Ramos (cell line): Measurements from ENCODE around the gene PARP11.

ENCODE experiments used
- in situ Hi-C: fragments of 300-500 bp; cut with MboI; formaldehyde crosslinking; loops from one replicate; pipeline ENCODE4 v1.14.3; 2022; ENCODE audit warnings: low sequenced_read_pairs; ENCODE audit not compliant: unreplicated experiment

The PARP11 gene

DNA sequence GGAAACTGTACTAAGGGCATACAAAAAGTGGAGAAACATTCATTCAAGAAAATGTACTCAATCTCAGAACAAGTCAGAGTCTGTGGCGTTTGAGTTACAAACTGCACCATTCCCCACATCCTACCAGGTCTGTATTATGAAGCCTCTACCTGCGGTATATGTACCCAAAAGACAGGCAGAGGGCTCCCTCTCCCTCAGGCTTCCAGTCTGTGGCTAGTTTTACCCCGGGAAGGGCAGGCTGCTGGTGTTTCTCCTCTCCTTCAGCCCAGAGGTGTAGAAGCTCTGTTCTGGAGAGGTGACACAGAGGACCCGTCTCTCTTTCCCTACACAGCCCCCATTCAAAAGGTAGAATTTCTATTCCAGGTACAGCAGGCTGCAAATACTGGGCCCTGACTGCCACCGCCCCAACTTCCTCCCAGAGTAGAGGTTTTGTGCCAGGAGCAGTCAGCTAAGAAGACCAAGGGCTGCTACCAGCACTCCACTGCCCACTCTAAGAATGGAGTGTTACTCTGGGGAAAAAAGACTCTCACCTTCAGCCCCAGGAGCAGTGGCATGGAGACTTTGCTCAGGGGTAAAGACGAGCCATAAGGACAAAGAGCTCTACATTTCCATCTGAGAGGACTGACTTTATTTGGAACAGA is 39.4 kb downstream of the PARP11 start:
- in situ Hi-C loops: no loop called here

DNA sequence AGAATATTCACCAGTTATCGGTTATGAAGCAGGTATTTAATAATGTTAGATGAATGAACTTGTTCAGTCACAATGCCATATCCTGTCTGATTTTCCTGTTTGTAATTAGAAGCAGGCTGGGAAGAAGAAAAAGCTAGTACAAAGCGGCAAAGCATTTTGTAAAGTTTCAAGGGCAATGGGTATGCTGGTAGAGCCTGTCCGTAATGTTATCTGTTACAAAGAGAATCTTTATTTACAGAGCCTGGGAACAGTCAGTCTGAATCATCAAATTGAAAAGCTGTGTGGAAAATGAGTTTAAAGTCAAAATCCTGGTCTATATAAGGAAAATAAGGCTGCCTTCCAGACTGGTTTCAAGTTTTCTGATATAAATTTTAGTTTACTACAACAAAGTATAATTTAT is 40.5 kb downstream of the PARP11 start:
- in situ Hi-C loops: no loop called here

DNA sequence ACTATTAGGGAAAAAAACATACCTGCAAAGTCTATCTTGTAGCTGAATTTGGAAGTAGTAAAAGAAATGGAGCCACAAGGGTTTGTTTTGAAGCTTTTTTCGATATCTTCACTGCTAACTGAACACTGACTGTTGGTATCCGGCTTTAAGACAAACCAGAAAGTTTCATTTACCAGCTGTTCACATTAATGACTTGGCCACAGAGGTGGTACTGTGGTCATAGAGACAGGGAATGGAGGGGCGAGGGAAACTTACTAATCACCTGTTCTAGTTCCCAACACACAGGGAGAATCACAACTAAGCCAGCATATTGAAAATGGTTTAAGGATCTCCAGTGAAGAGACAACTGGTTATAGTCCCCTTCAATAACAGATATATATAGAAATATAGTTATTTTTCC is 44.3 kb downstream of the PARP11 start:
- in situ Hi-C loops: no loop called here

DNA sequence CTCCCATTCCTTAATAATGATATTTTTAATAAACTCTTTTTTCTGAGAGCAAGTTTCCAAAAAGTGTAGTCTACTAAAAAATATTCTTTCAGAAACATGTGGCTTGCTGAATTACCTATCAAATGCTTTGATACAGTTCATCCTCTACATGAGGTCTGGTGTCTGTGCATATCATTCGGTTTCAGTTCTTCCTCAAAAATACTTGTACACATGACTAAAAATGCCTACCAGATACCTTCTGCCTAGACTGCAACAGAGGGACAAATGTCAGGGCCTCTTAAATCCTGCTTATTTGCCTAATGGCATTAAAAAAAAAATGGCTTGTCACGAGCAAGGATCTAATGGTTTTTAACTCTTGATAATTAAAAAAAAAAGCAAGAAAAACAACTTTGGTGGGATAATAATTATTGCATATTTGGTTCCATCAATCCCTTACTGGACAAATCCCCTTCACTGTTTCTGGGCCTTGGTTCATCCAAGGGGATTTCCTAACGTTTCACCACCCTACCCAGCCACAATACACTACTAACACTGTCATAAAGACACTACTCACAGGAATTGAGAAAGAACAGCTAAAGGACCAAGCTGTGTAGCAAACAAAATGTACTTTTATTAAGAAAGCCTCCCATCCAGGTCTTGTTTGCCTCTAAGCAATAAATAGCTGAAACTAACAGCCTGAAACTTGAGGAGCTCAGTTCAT is 45.7 kb downstream of the PARP11 start:
- in situ Hi-C loops: no loop called here

DNA sequence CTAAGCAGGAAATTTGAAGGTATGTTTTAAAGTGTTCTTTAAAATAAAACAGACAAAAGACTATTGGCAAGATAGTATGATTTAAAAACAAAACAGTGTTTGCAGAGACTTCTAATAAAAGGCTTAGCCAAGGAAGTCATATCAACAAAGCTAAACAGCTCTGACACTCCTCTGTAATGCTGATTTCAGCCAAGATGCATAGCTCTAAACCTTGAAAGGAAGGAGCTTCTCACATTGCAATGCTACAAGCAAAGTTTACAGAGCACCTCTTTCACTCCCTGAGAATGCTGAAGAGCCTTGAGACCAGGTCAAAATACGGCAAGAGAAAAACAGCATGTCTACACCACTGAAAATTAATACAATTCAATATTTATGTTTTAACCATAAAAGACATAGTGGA is 51.8 kb downstream of the PARP11 start:
- in situ Hi-C loops: no loop called here

DNA sequence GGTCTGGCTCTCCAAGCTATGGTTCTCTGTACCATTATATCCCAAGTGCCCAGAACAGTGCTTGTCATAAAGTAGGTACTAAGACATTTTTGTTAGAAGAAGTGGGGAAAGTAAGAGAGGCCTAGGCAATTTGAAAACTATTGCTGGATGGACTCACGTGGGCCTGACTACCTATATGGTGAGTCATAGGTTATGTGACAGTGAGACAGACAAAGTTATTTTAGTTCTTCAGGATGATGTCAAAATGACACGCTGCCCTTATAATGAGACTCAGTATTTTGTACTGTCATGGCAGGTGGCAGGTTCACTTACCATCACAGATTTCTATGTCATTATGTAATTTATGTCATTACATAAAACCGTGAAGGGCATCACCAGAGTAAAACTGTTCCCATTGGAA is 53.1 kb downstream of the PARP11 start:
- in situ Hi-C loops: no loop called here

DNA sequence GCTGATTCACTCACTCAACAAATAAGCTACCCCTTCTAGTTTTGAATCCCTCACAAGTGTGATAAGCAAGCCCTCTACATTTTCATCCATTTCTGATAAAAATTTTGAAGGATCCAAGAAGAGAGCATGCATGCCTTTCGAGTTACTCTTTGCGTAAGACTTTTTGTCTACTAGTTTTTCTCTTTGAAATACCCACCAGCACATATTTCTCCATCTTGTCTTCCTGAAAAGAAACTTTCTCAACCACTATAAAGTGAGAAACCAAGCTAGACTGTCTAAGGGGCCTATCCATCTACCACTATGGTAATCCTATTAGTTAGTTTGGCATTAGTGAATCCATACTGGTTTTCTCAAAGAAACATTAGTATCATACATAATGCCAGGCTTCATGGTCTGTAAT is 56.9 kb downstream of the PARP11 start:
- in situ Hi-C loops: no loop called here

DNA sequence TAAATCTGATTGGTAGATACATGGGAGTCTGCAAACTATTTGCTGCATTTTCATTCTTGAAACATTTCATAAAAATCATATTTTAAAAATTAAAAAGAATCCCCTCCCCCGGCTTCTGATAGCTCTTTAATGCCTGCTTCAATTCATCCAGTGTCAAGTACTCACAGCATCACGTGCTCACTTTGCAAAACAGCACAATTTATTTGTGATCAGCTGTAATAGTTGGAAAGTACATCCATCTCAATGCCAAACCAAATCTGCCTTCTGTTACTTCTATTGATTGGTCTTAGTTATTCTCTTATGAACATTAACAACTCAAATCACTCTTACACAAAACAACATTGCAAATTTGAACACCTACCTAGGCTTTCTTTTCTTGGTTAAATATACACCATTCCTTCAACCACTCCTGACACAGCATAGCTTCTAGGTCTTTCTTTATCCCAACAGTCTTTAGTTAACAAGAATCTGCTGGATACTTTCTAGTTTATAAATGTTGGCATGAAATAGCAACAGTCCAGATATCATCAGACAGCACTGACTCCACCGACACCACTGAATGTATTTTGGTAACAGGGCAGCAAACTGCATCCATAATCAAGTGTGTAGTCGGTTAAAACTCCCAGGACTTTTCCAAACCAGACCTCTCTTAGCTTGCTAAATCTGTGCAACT is 58.0 kb downstream of the PARP11 start:
- in situ Hi-C loops: no loop called here

DNA sequence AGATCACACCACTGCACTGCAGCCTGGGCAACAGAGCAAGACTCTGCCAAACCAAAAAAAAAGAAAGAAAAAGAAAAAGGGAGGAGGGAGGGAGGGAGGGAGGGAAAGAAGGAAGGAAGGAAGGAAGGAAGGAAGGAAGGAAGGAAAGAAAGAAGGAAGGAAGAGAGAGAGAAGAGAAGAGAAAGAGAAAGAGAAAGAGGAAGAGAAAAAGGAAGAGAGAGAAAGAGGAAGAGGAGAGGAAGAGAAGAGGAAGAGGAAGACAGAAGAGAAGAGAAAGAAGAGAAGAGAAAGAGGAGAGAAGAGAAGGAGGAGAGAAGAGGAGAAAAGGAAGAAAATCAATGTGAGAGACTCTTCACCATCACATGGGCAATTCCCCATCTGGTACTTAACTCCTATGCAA is 62.7 kb downstream of the PARP11 start:
- in situ Hi-C loops: no loop called here

DNA sequence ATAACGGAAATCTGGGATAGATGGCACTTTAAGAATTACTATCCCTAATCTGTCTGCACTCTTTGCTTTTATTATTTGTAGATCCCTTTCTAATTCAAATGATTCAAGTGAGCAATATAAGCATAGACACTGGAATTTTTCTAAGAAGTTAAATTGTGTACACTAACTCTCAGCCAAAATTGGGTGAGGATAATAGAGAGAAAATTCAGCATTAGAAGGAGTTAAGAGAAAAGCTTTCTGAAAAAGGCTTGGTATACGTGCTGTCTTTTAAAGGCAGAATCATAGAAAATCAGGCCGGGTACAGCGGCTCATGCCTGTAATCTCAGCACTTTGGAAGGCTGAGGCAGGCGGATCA is 63.2 kb downstream of the PARP11 start:
- in situ Hi-C loops: no loop called here

DNA sequence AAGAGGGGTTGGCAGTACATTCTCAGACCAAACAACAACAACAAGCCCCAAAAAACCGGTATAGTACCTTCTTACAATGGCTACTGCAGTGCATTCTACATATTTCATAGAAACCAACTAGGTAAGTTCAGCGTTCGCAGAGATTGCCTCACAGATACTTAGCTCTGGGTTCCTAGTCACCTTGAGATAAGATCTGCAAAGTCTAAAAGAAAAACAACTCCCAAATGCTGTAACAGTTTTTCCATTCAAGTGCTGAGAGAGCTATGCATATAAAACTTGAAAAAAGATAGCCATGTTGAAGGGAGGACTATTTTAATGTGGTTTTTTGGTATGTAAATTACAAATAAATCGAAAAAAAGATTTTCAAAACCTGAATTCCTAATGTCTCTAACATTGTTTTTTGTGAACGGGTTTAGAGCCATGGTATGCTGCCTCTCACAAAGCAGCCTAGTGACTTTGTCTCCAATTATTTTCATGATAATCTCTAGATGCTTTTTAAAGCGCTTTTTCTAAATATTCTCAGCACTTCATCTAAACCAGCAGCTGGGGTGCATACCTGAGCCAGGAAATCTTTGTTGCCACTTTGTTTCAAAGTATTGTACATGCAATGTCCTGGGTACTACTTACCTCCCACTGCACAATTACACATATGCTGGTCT is 63.7 kb downstream of the PARP11 start:
- in situ Hi-C loops: no loop called here

DNA sequence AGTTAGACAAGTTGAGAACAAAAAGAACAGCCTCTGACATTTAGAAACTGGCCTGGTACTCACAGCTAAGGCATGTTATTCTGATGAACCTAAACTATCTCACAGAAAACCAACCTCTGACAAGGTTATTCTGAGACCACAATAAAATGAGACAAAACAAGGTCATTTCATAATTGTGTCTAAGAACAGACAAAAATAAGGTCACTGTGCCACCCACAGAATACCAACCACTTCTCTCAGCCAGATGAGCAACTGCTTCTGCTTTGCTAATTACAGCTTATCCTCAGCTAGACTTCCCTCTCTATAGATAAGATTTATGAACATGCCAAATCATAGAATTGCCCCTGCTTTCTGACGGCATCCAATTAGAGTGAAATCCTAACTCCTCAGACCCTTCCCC is 68.1 kb downstream of the PARP11 start:
- in situ Hi-C loops: no loop called here

DNA sequence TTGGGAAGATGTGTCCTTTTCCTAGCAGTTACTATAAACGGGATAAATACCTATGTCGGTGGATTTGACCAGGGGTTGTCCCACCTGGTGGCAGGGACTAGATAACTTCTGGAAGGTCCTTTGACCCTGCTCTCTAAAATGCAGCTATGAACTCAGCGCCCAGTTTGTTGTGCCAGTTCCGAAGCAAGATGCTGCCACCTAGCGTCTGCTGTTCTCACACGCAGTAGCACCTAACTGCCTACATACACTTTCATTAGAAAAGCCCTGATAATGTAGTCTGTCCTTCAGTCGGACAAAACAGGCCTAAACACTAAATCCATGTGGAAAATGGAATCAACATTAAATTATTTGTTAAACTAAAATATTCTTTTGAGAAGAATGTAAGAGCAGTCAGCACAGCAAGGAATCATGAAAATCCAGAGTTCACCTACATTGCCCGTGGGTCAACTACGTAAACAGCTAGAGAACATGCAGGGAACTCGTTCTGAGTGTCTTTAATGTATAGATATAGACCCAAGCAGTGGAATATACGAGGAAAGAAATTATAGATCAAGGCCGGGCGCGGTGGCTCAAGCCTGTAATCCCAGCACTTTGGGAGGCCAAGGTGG is 69.2 kb downstream of the PARP11 start:
- in situ Hi-C loops: loop anchor here (5.0 kb wide), 1 partner anchor 507 kb away; no protein-coding TSS in a partner anchor

DNA sequence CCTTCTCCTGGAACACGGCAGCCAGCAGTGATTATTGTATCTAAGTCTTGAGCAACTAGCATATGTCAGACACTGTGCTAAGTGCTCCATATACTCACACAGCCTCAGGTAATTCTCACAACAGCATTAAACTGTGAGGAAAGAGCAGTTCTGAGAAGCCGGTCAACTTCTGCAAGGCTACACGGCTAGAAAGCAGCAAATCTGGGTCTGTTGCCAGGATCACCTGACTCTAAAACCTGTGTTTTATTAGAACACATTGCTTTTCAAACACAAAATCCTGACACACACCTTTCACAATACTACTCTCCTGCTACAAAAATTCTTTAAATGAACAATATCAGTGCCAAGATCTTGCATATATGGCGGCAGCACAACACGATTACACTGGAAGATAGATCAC is 70.5 kb downstream of the PARP11 start:
- in situ Hi-C loops: loop anchor here (5.0 kb wide), 1 partner anchor 505 kb away; no protein-coding TSS in a partner anchor

DNA sequence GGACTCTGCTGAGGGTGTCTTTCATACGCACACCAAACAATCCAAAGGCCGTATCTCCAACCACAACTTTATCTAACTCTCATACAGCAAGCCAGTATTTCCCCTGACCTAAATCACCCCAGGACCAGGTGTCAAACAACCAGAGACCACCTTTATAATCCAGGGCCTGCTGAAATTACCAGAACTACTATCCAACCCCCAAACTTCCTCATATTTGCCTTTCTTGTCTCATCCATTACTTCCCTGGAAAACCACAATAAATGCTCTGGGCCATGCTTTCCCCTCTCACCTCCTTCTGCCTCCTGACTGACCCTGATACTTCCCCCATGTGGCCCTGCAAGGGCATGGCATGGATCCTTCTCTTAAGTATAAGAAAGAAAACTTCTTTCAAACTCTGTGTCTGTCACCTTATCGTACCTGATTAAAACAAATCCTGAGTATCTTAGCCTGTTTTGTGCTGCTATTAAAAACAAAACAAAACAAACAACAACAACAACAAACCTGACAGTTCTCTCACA is 75.6 kb downstream of the PARP11 start:
- in situ Hi-C loops: no loop called here

DNA sequence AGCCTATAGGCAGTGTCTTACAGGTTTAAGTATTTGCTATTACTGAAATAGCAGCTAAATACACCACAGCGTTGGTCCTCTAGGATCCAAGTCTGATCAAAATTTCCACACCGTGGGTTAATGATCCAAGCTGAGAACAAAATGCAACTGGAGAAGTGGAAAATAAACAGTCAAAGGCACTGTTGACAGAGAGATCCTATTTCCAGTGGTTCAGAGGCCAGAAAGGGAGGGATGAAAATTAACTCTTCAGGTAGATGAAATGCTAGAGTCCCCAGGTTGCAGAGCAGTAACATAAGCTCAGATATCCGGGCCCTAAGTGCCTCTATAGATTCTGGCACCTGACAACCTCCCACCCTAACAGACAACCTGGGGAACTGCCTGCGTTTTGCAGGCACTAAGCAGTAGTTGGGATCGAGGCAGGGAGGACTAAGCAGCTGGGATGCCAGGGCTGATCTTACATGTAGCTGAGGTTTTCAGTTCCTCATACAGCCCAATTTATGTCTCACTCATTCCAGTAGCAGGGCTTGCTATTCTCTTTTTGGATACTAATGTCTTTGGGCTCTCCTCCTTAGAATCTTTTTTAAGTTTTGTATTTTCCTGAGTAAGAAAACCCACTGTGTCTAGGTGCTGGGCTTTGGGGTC is 77.6 kb downstream of the PARP11 start:
- in situ Hi-C loops: no loop called here

DNA sequence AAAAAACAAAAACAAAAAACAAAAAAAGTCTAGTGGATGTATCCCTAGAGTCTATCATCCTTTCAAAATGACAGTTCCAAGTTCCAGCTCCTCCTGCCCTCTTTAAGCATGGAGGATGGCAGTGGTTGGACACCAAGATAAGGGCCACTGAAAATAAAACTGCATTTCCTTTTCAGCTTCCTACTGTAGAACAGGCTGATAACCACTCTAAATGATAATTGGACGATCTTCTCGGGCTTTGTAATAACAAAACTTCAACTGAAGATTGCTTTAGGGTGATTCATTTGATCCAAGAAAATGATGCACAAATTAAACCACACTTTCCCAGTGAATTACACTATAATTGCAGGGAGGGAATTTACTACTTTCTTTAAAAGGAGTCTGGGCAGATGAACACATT is 78.1 kb downstream of the PARP11 start:
- in situ Hi-C loops: no loop called here

DNA sequence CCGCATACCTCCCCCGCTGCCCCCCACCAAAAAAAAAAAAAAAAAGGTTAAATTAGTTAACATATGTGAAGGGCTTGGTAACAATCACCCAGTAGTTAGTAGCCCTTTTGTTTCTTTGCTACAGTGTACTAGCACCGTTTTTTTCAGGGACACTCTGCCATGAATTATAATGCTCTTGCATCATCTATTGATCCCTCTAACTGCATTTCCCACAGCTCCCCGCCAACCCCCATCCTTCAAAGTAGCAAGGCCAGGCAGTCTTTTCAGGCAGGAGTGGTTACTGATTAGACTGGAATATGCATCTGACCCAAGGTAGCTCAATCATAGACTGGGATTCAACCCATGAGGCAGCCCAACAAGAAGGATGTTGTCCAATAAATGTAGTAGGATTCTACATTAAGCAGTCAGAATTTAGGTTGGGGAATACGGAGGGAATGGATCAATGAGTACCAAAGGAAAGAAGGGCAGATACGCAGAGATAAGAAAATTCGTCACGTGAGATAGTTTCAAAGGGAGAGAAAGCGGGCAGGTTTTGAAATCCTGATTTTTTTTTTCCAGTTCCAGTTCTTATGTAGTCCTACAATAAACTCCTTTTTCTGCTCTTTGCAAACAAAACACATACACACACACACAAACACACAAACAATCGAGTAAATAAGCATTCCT is 80.4 kb downstream of the PARP11 start:
- in situ Hi-C loops: no loop called here

DNA sequence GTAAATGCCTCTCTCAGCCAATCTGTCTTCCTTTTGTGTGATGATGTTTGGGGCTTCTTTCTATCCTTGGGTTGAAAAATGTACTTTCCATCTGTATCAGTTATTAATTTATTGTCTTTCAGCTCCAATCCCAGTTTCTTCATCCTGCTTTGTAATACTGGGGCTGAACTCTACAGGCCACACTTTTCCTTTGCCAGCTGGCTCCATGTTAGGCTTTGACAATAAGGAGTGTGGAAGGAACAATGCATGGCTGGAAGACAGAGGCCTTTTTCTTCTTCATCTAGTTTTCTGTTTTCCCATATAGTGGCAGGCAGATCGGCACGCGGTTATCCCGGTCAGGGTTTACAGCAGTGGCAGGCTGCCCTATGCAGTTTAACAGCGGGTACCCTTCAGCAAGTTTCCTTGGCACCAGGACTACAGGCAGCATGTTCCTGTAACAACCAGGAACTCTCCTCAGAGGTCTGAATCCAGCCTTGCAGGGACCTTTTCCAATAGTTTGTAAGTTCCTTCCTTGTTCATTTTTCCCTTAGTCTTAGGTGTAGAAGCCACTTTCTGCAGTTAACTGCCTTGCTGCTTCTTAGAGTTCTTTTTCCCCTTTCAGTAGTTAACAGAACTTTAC is 81.8 kb downstream of the PARP11 start:
- in situ Hi-C loops: no loop called here
